Retinal pigment epithelial cell (primary cell): ENCODE data around the gene PPP1R14B.

ENCODE experiments used
- DNase-seq: peaks from one replicate; pipeline ENCODE4 v3.0.0-alpha.2; 2010; ENCODE audit warnings: low read depth
- H3K4me3 ChIP-seq: 2 replicates; pipeline ENCODE4 v1.5.1; 2011; ENCODE audit warnings: mild to moderate bottlenecking, low read length, control low read depth, moderate library complexity
- TF ChIP-seq, protein P1 (sequence below): conservative IDR thresholded peaks from 2 replicates; pipeline ENCODE4 v1.5.1; 2011; ENCODE audit warnings: low read depth, low read length, control low read depth, inconsistent platforms

PPP1R14B gene

GRCh38 chr11:64222651-64223000, 24.1 kb downstream of the PPP1R14B start:
- DNase-seq: no peak
- H3K4me3 ChIP-seq: no peak overlapping the region
- TF ChIP-seq, protein P1, sequence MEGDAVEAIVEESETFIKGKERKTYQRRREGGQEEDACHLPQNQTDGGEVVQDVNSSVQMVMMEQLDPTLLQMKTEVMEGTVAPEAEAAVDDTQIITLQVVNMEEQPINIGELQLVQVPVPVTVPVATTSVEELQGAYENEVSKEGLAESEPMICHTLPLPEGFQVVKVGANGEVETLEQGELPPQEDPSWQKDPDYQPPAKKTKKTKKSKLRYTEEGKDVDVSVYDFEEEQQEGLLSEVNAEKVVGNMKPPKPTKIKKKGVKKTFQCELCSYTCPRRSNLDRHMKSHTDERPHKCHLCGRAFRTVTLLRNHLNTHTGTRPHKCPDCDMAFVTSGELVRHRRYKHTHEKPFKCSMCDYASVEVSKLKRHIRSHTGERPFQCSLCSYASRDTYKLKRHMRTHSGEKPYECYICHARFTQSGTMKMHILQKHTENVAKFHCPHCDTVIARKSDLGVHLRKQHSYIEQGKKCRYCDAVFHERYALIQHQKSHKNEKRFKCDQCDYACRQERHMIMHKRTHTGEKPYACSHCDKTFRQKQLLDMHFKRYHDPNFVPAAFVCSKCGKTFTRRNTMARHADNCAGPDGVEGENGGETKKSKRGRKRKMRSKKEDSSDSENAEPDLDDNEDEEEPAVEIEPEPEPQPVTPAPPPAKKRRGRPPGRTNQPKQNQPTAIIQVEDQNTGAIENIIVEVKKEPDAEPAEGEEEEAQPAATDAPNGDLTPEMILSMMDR: no peak

DNA sequence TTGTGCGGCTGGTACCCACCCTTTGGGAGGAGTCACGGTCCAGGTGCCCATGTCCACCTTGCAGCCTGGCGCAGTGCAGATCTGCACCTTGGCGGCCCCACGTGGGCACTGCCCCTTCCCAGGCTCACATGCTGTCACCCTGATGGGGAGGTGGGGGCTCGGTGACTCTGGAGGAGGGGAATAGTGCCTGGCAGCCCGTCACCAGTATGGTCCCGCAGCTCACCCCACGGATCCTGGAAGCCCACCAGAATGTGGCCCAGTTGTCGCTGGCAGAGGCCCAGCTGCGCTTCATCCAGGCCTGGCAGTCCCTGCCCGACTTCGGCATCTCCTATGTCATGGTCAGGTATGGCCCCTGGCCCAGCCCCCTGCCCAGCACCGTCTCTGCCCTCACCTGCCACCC, 25.9 kb downstream of the PPP1R14B start:
- TF ChIP-seq, protein P1: no peak
- no peak overlapping the region for H3K4me3 ChIP-seq
- no peak for DNase-seq

GRCh38 chr11:64220271-64220670, 26.5 kb downstream of the PPP1R14B start:
- no peak overlapping the region for H3K4me3 ChIP-seq
- no peak for DNase-seq
- TF ChIP-seq, protein P1: no peak

DNA sequence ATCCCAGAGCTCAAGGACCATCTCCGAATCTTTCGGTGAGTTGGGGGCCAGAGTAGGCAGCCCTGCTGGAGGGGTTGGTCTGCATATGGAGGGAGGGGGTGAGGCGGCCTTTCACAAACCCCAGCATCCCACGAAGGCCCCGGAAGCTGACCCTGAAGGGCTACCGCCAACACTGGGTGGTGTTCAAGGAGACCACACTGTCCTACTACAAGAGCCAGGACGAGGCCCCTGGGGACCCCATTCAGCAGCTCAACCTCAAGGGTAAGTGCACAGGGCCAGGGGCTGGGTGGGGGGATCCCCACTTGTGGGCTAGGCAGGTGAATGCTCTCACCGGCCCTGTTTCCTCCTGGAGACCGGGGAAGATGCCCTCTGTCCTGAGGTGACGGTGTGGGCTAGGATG, 27.0 kb downstream of the PPP1R14B start:
- TF ChIP-seq, protein P1: no peak
- no peak overlapping the region for H3K4me3 ChIP-seq
- DNase-seq: no peak

DNA sequence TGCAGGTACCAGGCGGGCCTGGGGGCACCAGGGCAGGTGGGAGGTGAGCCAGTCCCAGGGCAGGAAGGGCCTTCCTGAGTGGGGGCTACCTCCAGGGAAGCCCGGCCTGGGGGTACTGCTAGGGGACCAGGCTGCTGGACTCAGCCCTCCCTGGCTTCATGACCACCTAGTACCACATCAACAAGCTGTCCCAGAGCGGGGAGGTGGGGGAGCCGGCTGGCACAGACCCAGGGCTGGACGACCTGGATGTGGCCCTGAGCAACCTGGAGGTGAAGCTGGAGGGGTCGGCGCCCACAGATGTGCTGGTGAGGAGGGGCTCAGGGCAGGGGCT, 27.4 kb downstream of the PPP1R14B start:
- H3K4me3 ChIP-seq: no peak overlapping the region
- DNase-seq: no peak
- TF ChIP-seq, protein P1: no peak

DNA sequence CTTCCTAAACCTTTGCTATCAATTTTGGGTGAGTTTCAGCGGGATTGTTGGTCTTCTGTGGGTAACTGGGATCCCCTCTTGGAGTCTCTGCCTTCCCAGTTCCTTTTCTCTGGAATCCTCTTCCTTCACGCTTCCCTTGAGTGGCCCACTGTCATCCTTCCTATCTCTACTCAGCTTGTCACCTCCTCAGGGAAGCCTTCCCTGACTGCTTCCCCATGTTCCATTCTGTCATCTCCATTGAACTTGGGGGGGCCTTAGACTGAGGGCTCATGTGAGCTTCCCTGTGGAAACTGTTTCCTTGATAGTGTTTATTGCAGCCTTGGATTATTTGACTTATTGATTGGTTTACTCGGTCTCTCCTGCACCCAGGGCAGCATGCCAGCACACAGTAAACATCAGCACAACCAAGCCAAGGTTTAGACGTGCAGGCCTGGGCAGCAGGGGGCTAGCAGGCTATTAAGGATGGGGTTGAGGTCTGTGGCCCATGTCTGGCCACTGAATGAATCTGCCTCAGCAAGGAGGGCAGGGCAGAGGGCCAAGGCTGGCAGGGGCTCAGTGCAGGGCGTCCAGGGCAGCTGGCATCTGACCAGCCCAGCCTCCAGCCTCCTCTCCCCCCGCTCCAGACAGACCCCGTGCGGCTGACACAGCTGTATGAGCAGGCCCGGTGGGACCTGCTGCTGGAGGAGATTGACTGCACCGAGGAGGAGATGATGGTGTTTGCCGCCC, 28.0 kb downstream of the PPP1R14B start:
- no peak overlapping the region for H3K4me3 ChIP-seq
- DNase-seq: no peak
- TF ChIP-seq, protein P1: no peak

GRCh38 chr11:64216879-64217278, 29.9 kb downstream of the PPP1R14B start:
- no peak overlapping the region for H3K4me3 ChIP-seq
- TF ChIP-seq, protein P1: no peak
- no peak for DNase-seq
